Panc1 (cell line): ENCODE data around the gene INAVA.

Source experiments
- CTCF ChIP-seq: fragments of 450-650 bp; IDR thresholded peaks from 2 replicates; pipeline ENCODE4 v1.5.1; 2017; ENCODE audit warnings: mild to moderate bottlenecking
- POLR2AphosphoS5 ChIP-seq: IDR thresholded peaks from 2 replicates; pipeline ENCODE4 v1.6.1; 2012; ENCODE audit warnings: mild to moderate bottlenecking, low read depth, low read length, moderate library complexity

DNA sequence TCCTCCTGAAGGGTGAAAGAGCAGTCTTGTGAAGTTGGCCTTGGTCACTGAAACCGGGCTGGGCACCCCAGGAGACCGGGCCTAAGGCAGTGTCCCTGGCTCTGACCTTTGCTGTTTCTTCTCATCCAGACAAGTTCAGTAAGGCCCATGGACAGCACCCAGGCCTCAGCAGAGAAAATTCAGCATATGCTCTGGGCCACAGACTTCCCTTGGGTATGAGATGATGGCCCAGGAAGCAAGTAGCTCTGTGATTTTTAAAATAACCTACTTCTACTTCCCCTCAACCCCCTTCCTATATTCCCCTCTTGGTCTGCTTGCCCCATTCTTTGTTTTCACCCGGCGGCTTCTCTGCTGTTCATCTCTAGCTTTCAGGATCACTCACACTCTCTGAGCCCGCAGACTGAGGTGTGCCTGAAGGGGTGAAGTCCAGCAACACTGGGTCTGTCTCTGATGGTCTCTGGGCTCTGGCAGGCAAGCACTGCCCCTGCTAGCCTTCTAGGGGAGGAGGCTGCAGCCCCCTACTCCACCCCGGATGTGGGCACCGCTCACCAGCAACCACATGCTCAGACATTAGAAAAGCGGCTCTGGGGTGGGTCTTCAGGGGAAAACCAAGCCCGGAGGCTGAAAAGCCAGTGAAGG, 24.8 kb upstream of the INAVA start:
- TF ChIP-seq CTCF (no peak), POLR2AphosphoS5 (no peak)
